Measurements from ENCODE around the gene PRR14L.
A peak's percentile ranks its signal among the peaks of the same experiment; 100 is the strongest.

PRR14L gene

DNA sequence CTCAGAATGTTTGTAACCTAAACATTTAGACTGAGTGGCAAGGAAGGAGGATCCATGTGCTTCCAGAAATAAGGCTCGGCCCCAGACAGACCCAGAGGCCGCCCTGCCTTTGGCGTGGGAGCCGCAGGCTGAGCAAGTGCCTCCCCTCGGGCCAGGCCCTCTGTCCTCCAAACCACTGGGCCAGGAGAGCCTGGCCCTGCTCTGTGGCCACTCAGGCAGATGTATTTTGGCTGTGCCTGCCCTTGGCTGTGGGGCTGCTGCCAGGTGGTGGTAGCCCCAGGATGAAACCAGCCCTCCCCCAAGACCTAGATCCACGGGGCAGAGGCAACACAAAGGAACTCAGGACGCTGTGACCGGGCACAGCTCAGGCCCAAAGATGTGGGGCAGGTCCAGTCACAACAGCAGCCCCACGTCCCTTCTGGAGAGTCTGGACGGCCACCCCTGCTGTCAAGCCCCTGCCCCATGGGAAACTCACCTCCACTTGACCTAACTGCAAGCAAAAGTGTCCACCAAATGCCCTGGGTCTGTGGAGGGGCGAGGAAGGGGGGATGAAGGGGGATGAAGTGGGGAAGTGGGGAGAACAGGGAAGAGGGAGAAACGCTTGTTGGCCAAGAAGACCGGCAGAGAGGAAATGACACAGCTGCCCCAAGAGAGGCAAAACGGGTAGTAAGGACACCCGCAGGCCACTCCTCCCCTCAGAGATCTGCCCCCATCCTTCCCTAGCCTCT is 111.9 kb downstream of the PRR14L start:
- peak in 6 of 14 donors; percentile 11 to 73 (median 32) for DNase-seq

DNA sequence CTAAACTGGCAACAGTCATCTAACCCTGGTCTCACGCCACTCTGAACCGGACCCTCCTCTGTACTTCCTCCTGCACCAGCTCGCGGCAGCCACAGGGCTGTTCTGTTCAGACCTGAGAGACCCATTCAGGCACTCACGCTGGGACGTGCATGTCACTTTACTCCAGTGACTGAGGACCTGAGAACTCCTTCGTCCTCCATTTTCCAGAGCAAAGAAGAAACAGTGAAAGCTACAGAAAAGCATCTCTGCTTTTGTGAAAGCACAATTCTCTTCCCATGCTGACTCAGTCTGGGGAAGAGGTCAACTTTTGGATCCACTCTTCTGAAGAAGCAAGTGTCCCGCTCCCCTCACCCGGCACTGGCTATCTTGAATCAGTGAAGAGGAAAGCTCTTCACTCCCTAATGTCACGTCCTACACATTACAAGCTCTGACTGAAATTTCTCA is 112.5 kb downstream of the PRR14L start:
- peak in 1 of 14 donors; percentile 17 for DNase-seq

DNA sequence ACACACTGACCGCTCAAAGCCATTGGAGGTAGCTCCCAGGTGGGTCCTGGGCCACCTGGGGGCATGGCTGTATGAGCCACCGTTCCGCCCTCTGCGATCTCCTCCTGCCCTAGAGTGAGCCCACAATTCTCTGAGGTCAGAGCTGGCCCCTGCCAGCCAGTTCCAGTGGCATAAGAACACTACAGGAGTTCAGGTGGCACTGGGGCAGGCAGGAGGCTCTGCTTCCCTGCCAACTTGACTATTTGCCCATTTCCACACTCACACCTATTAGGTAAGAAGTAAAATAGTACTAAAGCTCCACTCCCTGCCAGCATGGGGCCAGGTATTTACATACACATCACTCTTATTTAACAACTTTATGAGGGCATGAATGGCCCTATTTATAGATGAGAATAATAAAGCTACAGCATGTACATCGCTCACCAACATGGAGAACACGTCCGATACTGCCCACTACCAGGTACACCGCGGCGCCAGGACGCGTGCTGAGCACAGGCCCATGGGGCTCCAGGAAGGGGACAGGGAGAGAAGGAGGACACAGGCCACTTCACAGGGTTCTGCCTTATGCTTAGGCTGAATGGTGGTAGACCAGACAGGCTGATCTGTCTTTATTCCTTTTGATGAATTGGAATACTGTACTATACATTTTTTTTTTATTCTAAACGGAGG is 114.2 kb downstream of the PRR14L start:
- DNase-seq = no peak

DNA sequence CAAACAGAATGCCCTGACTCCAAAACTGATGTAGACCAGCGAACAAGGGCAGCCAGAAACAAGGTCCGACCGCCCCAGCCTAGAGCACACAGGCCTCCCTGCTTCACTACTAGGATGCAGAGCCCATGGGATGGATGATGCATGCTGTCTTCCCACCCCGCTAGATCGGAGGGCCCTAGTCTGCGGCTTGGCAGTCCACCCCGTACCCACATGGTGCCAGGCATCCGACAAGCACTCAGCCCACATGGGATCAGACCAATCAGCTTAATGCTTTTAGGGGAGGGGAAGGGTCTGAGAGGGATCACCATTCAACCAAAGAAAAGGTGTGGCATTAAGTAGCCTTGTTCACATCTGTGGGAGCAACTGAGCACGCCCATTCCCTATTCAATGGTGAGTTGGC is 118.5 kb downstream of the PRR14L start:
- no peak for DNase-seq

Data from C1 segment of cervical spinal cord (tissue), 14 donors.